Activated naive CD8-positive, alpha-beta T cell treated with anti-CD3 and anti-CD28 coated beads for 36 hours (primary cell): ENCODE measurements around the gene BCAS3. TPM values are rescaled to one million over a fixed set of nuclear protein-coding genes. Genes with fewer than 3 reads are reported as not detected.

Source experiments
- DNase-seq: peaks from one replicate; pipeline ENCODE4 v3.0.0; 2021
- H3K27ac Mint-ChIP-seq: one replicate; pipeline ENCODE4 v1.8.0; 2022; ENCODE audit warnings: mild to moderate bottlenecking, moderate library complexity, mixed read lengths
- H3K27me3 Mint-ChIP-seq: one replicate; pipeline ENCODE4 v1.8.0; 2022; ENCODE audit warnings: mild to moderate bottlenecking, mixed read lengths
- H3K36me3 Mint-ChIP-seq: one replicate; pipeline ENCODE4 v1.8.0; 2021; ENCODE audit warnings: mild to moderate bottlenecking, mixed read lengths
- H3K4me1 Mint-ChIP-seq: one replicate; pipeline ENCODE4 v1.8.0; 2021; ENCODE audit warnings: mixed read lengths
- H3K4me3 Mint-ChIP-seq: one replicate; pipeline ENCODE4 v1.8.0; 2022; ENCODE audit warnings: mild to moderate bottlenecking, moderate library complexity, mixed read lengths
- H3K9me3 Mint-ChIP-seq: one replicate; pipeline ENCODE4 v1.8.0; 2022; ENCODE audit warnings: mixed read lengths
- total RNA-seq, 2 experiments: library from RNA; stranded (reverse); gene quantifications; one replicate each; pipeline ENCODE4 v1.2.3, GENCODE V29; 2021

The BCAS3 gene
- total RNA-seq, 2 experiments from 2014 or later: 4.9 to 7.0 TPM

DNA sequence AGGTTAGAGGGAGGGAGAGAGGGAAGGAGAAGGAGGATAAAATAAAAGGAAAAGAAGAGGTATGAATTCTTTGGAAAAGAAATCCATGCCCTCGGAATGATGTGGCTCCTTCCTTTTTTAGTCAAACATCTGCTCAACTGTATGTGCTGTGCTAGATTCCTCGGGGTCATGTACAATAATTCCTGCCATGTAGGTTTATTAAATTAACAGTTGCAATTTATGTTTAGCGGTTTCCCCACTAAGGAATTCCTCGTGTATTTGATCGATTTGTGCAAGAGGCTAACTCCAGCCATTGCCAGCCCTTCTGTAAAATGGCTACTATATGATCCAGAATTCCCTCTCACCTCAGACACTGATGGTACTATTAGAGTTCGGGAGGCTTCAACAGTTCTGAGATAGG lies 639.0 kb downstream of the BCAS3 start:
- DNase-seq: no peak
- H3K9me3 Mint-ChIP-seq: no peaks in the 10 kb centered on the region
- no peaks in the 10 kb centered on the region for H3K36me3 Mint-ChIP-seq
- no peaks in the 10 kb centered on the region for H3K27me3 Mint-ChIP-seq
- no peaks in the 10 kb centered on the region for H3K4me1 Mint-ChIP-seq
- no peak overlapping the region for H3K27ac Mint-ChIP-seq
- no peak overlapping the region for H3K4me3 Mint-ChIP-seq

- Mint-ChIP-seq H3K27ac (no peak overlapping the region), H3K36me3 (no peaks in the 10 kb centered on the region), H3K4me3 (no peak overlapping the region), H3K9me3 (no peaks in the 10 kb centered on the region), H3K4me1 (no peaks in the 10 kb centered on the region), H3K27me3 (no peaks in the 10 kb centered on the region)
- DNase-seq: no peak
Measured at GRCh38 chr17:61317779-61318178, 640.1 kb downstream of the BCAS3 start.

DNA sequence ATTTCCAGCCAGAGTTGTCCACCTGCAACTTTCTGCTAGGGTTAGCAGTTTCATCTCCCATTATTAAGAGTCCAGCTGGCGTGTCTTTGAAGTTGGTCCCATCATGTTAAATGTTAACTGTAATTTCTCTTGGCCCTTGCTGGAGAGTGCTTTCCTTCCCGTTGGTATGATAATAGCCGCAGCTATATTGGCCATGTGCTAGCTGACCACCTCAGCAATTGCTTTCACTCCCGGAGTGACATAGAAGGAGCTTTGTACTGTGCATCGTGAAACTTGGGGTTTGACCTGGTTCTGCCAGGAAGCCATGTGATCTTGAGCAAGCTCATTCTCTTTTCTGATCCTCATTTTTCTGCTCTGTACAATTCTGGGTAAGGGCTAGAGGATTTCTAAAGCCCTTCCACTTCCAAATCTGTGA lies 641.0 kb downstream of the BCAS3 start:
- no peaks in the 10 kb centered on the region for H3K9me3 Mint-ChIP-seq
- no peak for DNase-seq
- H3K27ac Mint-ChIP-seq: no peak overlapping the region
- H3K4me3 Mint-ChIP-seq: no peak overlapping the region
- H3K27me3 Mint-ChIP-seq: no peaks in the 10 kb centered on the region
- H3K36me3 Mint-ChIP-seq: no peaks in the 10 kb centered on the region
- no peaks in the 10 kb centered on the region for H3K4me1 Mint-ChIP-seq

DNA sequence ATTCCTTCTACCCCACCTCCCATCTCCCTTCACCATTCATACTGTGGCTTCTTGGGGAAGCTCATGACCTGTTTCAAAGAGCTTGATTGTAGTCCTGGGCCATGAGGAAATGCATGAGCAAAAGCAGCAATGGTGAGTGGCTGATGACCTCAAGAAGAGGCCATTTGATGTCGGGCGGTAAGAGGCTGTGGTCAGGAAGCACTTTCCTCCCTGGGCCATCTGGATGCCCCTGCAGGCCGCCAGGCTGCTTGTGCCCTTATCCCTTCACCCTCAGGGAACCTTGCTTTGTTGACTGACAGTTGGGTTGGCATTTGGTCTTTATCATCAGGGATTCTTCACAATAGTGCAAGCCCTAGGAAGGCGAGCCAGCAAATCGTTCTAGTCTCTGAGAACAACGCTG lies 643.7 kb downstream of the BCAS3 start:
- Mint-ChIP-seq H3K4me1 (no peaks in the 10 kb centered on the region), H3K27me3 (no peaks in the 10 kb centered on the region), H3K4me3 (no peak overlapping the region), H3K27ac (no peak overlapping the region), H3K36me3 (no peaks in the 10 kb centered on the region), H3K9me3 (no peaks in the 10 kb centered on the region)
- no peak for DNase-seq

DNA sequence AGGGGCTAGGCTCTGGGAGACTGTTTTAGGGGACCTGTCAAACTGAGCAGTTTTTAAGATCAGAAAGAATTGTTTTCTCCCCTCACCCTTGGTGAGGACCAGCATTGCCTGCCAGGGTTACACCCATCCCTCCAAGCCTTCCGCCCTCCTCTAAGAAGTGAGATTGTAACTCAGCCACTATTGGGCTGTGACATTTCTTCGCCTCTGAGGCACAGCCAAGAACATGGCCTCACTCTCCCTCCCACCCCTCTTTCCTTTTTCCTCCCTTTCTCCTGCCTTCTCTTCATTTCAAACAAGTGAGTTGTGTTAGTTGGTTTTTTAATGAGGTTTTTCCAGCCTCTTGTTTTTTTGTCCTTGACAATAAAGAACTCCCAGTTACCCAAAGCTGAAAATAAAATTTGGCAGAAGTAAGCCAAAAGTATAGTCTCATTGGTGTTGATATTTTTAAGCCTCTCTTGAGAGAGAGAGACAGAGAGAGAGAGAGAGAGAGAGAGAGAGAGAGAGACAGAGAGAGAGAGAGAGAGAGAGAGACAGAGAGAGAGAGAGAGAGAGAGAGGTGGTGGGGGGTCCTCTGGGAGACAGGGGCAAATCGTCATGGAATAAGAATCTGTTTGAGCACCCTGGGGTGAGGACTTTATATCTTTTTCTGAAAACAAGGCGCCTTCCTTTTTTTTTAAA lies 644.8 kb downstream of the BCAS3 start:
- no peaks in the 10 kb centered on the region for H3K4me1 Mint-ChIP-seq
- H3K4me3 Mint-ChIP-seq: no peak overlapping the region
- DNase-seq: no peak
- H3K27me3 Mint-ChIP-seq: no peaks in the 10 kb centered on the region
- H3K27ac Mint-ChIP-seq: no peak overlapping the region
- H3K9me3 Mint-ChIP-seq: no peaks in the 10 kb centered on the region
- H3K36me3 Mint-ChIP-seq: no peaks in the 10 kb centered on the region

GRCh38 chr17:61323003-61323908 lies 645.6 kb downstream of the BCAS3 start:
- no peak for DNase-seq
- Mint-ChIP-seq H3K4me1 (no peaks in the 10 kb centered on the region), H3K36me3 (no peaks in the 10 kb centered on the region), H3K27me3 (no peaks in the 10 kb centered on the region), H3K27ac (no peak overlapping the region), H3K9me3 (no peaks in the 10 kb centered on the region), H3K4me3 (no peak overlapping the region)

DNA sequence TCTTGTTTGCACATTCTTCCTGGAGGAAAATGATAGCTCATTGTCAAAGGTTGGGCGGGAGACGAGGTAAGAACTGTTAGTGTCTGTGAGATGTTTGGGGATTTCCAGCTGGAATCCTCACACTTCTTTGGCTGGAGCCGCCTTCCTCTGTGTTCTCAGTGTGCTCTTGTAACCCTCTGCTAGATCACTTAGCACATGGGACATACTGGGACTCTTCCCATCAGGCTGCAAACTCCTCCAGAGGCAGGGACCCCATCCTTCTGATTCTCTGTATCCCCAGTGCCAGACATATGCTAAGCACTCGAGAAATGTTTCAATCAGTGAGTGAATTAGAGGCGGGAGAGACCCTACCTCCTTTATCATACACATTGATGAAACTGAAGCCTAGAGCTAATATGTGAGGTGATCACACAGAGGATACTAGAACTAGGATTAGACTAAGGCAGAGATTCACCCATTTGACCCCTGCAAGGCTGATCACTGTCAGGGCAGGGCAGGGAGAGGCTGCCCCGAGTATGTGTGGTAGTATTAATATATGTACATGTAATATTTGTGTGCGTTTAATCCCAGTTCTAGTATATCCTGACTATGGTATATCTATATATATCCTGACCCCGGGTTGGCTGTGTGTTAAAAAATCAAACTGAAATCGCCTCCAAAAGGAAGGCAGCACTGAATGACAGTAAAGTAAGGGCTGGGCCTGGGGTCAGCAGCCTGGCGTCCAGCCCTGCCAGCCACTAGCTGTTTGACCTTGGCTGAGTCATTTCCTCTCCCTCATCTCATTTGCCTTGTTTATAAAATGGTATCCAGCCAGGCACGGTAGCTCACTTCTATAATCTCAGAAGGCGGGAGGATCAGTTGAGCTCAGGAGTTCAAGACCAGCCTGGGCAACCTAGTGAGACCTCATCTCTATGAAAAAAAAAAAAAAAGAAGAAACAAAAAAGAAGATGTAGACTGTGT lies 646.5 kb downstream of the BCAS3 start:
- DNase-seq: no peak
- Mint-ChIP-seq H3K4me1 (no peaks in the 10 kb centered on the region), H3K4me3 (no peak overlapping the region), H3K36me3 (no peaks in the 10 kb centered on the region), H3K27me3 (no peaks in the 10 kb centered on the region), H3K27ac (no peak overlapping the region), H3K9me3 (no peaks in the 10 kb centered on the region)

- Mint-ChIP-seq H3K4me3 (no peak overlapping the region), H3K36me3 (no peaks in the 10 kb centered on the region), H3K27me3 (no peaks in the 10 kb centered on the region), H3K4me1 (no peaks in the 10 kb centered on the region), H3K27ac (no peak overlapping the region), H3K9me3 (no peaks in the 10 kb centered on the region)
- no peak for DNase-seq
Measured at GRCh38 chr17:61324950-61325349, 647.3 kb downstream of the BCAS3 start.

DNA sequence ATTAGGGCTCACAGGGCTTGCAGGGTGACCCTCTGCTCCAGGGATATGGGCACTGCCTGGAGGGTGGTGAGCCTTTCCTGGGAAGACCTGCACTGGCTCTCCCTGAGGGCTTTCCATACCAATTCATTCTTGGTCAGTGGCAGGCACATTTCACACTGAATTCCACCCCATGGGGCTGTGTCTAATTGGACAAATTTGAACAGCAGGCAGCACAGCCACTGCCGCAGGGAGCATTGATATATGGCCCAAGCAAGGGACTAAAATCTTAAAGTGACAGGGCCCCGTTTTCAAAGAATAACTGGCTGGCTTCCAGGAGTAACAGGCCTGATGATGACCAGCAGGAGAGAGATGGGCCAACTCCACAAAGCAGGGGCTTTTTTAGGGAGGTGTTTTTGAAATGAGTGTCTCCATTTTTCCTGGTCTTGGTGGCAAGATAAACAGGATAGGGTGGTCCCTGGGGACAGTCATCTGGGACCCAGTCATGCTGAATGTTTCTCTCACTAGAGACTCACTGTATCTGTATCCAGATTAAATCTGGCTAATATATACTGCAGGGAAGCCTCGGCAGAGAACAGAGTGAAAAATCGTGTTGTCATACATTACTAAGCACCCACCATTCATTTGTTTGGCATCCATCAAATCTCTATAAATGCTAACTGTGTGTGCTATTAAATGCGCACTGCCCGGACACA lies 647.9 kb downstream of the BCAS3 start:
- no peaks in the 10 kb centered on the region for H3K4me1 Mint-ChIP-seq
- H3K9me3 Mint-ChIP-seq: no peaks in the 10 kb centered on the region
- no peaks in the 10 kb centered on the region for H3K27me3 Mint-ChIP-seq
- no peak for DNase-seq
- no peak overlapping the region for H3K27ac Mint-ChIP-seq
- no peak overlapping the region for H3K4me3 Mint-ChIP-seq
- H3K36me3 Mint-ChIP-seq: no peaks in the 10 kb centered on the region

- no peaks in the 10 kb centered on the region for H3K36me3 Mint-ChIP-seq
- no peaks in the 10 kb centered on the region for H3K27me3 Mint-ChIP-seq
- no peak overlapping the region for H3K27ac Mint-ChIP-seq
- no peak for DNase-seq
- no peaks in the 10 kb centered on the region for H3K4me1 Mint-ChIP-seq
- H3K9me3 Mint-ChIP-seq: no peaks in the 10 kb centered on the region
- H3K4me3 Mint-ChIP-seq: no peak overlapping the region
Measured at GRCh38 chr17:61326330-61326729, 648.7 kb downstream of the BCAS3 start.

DNA sequence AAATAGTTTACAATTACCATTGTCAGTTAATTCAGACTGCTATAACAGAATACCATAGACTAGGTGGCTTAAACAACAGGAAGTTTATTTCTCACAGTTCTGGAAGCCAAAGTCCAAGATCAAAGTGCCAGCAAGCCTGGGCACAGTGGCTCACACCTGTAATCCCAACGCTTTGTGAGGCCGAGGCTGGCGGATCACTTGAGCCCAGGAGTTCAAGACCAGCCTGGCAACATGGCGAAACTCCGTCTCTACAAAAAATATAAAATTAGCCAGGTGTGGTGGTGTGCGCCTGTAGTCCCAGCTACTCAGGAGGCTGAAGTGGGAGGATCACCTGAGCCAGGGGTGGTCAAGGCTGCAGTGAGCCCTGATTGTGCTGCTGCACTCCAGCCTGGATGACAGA lies 650.7 kb downstream of the BCAS3 start:
- no peak overlapping the region for H3K4me3 Mint-ChIP-seq
- H3K9me3 Mint-ChIP-seq: no peaks in the 10 kb centered on the region
- no peak overlapping the region for H3K27ac Mint-ChIP-seq
- no peaks in the 10 kb centered on the region for H3K36me3 Mint-ChIP-seq
- no peaks in the 10 kb centered on the region for H3K27me3 Mint-ChIP-seq
- no peak for DNase-seq
- no peaks in the 10 kb centered on the region for H3K4me1 Mint-ChIP-seq

DNA sequence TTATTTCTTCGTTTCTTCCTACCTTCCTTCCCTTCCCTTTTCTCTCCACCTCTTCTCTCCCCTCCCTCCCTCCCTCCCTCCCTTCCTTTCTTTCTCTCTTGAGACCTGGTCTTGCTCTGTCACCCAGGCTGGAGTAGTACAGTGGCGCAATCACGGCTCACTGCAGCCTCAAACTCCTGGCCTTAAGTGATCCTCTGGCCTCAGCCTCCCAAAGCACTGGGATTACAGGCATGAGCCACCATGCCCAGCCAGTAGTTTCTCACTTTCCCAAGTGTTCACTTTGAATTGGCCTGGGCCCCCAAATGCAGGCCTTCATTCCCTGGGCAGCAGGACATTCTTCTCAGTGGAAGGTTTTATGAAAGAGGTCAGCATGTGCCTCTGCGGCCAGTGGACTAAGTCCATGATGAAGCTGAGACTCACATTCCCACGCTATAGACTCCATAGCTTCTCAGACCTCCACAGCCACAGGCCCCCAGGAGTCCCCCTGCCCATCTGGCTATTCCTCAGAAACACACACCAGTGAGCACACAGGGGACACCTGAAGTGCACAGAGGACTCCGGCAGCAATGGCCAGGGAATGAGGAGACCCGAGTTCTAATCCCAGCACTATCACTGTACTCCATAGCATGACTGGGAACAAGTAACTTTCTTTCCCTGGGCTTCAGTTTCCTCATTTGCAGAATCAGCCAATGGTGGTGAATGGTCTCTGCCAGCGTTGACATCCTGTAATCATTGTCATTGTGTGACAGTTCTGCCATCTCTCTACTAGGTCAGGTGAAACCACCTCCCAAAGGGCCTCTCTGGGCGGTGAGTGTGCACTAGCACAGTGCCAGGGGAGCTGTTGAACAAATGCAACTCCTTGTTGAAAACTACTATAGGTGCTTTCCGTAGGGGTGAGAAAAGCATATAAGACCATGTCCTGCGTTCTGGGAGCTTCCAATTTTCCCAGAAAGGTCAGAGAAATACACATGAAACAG lies 652.8 kb downstream of the BCAS3 start:
- H3K27ac Mint-ChIP-seq: no peak overlapping the region
- no peak for DNase-seq
- no peaks in the 10 kb centered on the region for H3K36me3 Mint-ChIP-seq
- H3K9me3 Mint-ChIP-seq: no peaks in the 10 kb centered on the region
- H3K4me1 Mint-ChIP-seq: no peaks in the 10 kb centered on the region
- H3K27me3 Mint-ChIP-seq: no peaks in the 10 kb centered on the region
- no peak overlapping the region for H3K4me3 Mint-ChIP-seq

GRCh38 chr17:61331178-61331577 lies 653.5 kb downstream of the BCAS3 start:
- no peak for DNase-seq
- Mint-ChIP-seq H3K36me3 (no peaks in the 10 kb centered on the region), H3K27ac (no peak overlapping the region), H3K9me3 (no peaks in the 10 kb centered on the region), H3K27me3 (no peaks in the 10 kb centered on the region), H3K4me3 (no peak overlapping the region), H3K4me1 (no peaks in the 10 kb centered on the region)

DNA sequence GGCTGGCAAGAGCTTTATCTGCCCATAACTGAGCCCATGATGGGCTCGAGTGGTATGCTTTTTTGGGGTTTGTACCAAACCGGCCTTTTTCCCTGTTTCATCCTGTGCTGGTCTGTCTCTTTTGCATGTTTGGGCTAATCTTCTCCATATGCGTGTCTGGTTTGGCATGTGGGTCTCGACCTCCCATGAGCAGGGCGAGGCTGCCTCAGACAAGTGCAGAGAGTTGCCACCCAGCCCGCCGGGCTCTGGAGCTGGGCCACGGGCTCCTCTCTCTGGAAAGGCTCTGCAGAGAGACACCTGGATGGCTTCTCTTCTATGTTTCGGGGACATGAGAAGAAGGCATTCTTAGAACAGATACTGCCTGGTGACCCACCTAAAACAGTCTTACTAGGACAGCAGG lies 654.2 kb downstream of the BCAS3 start:
- Mint-ChIP-seq H3K4me3 (no peak overlapping the region), H3K4me1 (no peaks in the 10 kb centered on the region), H3K27me3 (no peaks in the 10 kb centered on the region), H3K27ac (no peak overlapping the region), H3K9me3 (no peaks in the 10 kb centered on the region), H3K36me3 (no peaks in the 10 kb centered on the region)
- no peak for DNase-seq
